ENCODE results near the gene F8A1. TPM values are rescaled to one million over a fixed set of nuclear protein-coding genes. Genes with fewer than 3 reads are reported as not detected.

The F8A1 gene
- total and polyA plus RNA-seq, 2 of the 8 experiments (the other 6 are each of a cell fraction or from before 2014, with no cell fraction given): 17.0 to 26.8 TPM

DNA sequence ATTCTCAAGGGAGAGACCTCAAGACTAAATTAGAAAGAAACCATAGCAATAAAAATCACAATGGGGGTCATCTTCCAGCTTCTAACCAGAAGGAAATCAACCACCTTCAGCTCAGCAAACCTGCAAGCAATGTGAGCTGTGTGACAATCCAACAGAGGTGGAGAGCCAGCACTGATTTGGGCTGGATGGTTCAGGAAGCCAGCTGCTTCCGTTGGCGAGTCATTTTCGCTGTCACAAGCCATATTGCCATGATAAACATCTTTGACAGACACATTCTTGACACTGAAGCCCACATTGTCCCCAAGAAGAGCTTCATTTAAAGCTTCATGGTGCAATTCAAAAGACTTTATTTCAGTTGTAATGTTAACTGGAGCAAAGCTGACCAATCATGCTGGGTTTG is 22.7 kb downstream of the F8A1 start:
- no peak overlapping the region for H2BK120ac ChIP-seq (replicated peaks; ENCODE audit: low read depth, low read length)
- TF ChIP-seq YY1 (IDR thresholded peaks at IDR 0.05; ENCODE audit: low read depth, low read length) (no peak), RAD21 (IDR thresholded peaks at IDR 0.05 in 1 of 2, conservative IDR thresholded peaks at IDR 0.05 in 1 of 2; ENCODE audit: low read depth in 2 of 2, low read length in 2 of 2) (no peak), KDM4A (IDR thresholded peaks at IDR 0.05; ENCODE audit: low read depth, low read length, severe bottlenecking) (no peak), GTF2F1 (IDR thresholded peaks at IDR 0.05; ENCODE audit: borderline replicate concordance, low read depth, low read length) (no peak), JUN (IDR thresholded peaks at IDR 0.05; ENCODE audit: low read depth, low read length) (no peak), POU5F1 (IDR thresholded peaks at IDR 0.05; ENCODE audit: low read depth, low read length) (no peak), RNF2 (IDR thresholded peaks at IDR 0.05; ENCODE audit: borderline replicate concordance, low read depth, low read length, missing control alignments, poor library complexity, severe bottlenecking) (no peak), SUZ12 (IDR thresholded peaks at IDR 0.05; ENCODE audit: low read length) (no peak), RXRA (IDR thresholded peaks at IDR 0.05; ENCODE audit: insufficient read depth, low read depth, low read length) (no peak), TEAD4 (IDR thresholded peaks at IDR 0.05; ENCODE audit: low read depth, low read length) (no peak), SIRT6 (IDR thresholded peaks at IDR 0.05; ENCODE audit: low read length) (no peak)
- TF ChIP-seq, protein P1, sequence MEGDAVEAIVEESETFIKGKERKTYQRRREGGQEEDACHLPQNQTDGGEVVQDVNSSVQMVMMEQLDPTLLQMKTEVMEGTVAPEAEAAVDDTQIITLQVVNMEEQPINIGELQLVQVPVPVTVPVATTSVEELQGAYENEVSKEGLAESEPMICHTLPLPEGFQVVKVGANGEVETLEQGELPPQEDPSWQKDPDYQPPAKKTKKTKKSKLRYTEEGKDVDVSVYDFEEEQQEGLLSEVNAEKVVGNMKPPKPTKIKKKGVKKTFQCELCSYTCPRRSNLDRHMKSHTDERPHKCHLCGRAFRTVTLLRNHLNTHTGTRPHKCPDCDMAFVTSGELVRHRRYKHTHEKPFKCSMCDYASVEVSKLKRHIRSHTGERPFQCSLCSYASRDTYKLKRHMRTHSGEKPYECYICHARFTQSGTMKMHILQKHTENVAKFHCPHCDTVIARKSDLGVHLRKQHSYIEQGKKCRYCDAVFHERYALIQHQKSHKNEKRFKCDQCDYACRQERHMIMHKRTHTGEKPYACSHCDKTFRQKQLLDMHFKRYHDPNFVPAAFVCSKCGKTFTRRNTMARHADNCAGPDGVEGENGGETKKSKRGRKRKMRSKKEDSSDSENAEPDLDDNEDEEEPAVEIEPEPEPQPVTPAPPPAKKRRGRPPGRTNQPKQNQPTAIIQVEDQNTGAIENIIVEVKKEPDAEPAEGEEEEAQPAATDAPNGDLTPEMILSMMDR (IDR thresholded peaks at IDR 0.05; ENCODE audit: control extremely low read depth in 1 of 3, insufficient read depth in 1 of 3, low read depth in 1 of 3, low read length in 3 of 3): no peak

More for the DNA sequence above, 22.7 kb downstream of the F8A1 start:
- no peak for DNase-seq (ENCODE audit: low read depth in 1 of 2, low spot score in 2 of 2)
- H3K27ac ChIP-seq (ENCODE audit: low read depth, low read length): no peak overlapping the region
- no peak overlapping the region for H4K91ac ChIP-seq (replicated peaks; ENCODE audit: insufficient read length, low read length)
- no peaks in the 10 kb centered on the region for H3K79me1 ChIP-seq (ENCODE audit: low read depth, low read length)
- H3K14ac ChIP-seq (ENCODE audit: insufficient read length): no peak overlapping the region
- ChIA-PET POLR2A (ENCODE audit: partially characterized antibody) (no interaction called here), CTCF (ENCODE audit: partially characterized antibody) (interaction anchor here (0.8 to 2.5 kb wide), 2 partner anchors 9 to 185 kb away, joined by 3 to 14 read pairs; no protein-coding TSS in a partner anchor)
- H4K8ac ChIP-seq (ENCODE audit: extremely low read depth, insufficient read depth, low read length): no peak overlapping the region
- H3K4me2 ChIP-seq (ENCODE audit: insufficient read depth in 1 of 2, low read depth in 2 of 2, low read length in 2 of 2): no peak overlapping the region
- no peak for FAIRE-seq
- H2AFZ ChIP-seq (ENCODE audit: low read length): no peak overlapping the region
- no peaks in the 10 kb centered on the region for H3K4me1 ChIP-seq (replicated peaks in 1 of 4; ENCODE audit: control insufficient read depth in 3 of 4, insufficient read depth in 4 of 4, low read length in 3 of 4)
- no peak overlapping the region for H3K9ac ChIP-seq (replicated peaks in 1 of 4; ENCODE audit: extremely low read depth in 1 of 4, low read depth in 3 of 4, low read length in 3 of 4)
- H3K4me3 ChIP-seq (ENCODE audit: extremely low read depth in 1 of 4, insufficient read depth in 2 of 4, low read depth in 3 of 4, low read length in 4 of 4): no peak overlapping the region
- H2BK15ac ChIP-seq (ENCODE audit: low read length): no peak overlapping the region
- WGBS, 2 experiments (ENCODE audit: extremely low coverage in 1 of 2, insufficient coverage in 1 of 2, insufficient read length in 1 of 2, insufficient replicate concordance in 2 of 2, low coverage in 1 of 2, low lambda C conversion rate in 2 of 2, missing lambda C conversion rate in 1 of 2): no CpG with 5 or more reads among the region's 3 CpGs
- no peaks in the 10 kb centered on the region for H3K23me2 ChIP-seq (ENCODE audit: low read depth, low read length)
- no peaks in the 10 kb centered on the region for H4K20me1 ChIP-seq (replicated peaks in 1 of 2; ENCODE audit: control insufficient read depth in 1 of 2, insufficient read depth in 2 of 2, low read length in 2 of 2)
- H3K36me3 ChIP-seq (ENCODE audit: control insufficient read depth in 2 of 4, insufficient read depth in 4 of 4, low read length in 3 of 4): no peaks in the 10 kb centered on the region
- H3K79me2 ChIP-seq (ENCODE audit: control insufficient read depth in 1 of 2, insufficient read depth in 2 of 2, low read length in 2 of 2): no peaks in the 10 kb centered on the region
- no peak overlapping the region for H2BK20ac ChIP-seq (ENCODE audit: low read length)
- H3K23ac ChIP-seq (ENCODE audit: insufficient read length): no peak overlapping the region
- no peak overlapping the region for H2AK5ac ChIP-seq (ENCODE audit: low read depth, low read length)
- H2BK12ac ChIP-seq (ENCODE audit: low read depth, low read length): no peak overlapping the region
- H2BK5ac ChIP-seq (ENCODE audit: low read depth, low read length): no peak overlapping the region
- H3K4ac ChIP-seq (replicated peaks; ENCODE audit: insufficient read length, low read depth, low read length): no peak overlapping the region
- no peak overlapping the region for H4K5ac ChIP-seq (ENCODE audit: insufficient read length, low read depth, low read length)
- no peaks in the 10 kb centered on the region for H3K27me3 ChIP-seq (replicated peaks in 1 of 4; ENCODE audit: control insufficient read depth in 3 of 4, extremely low read depth in 1 of 4, insufficient read depth in 3 of 4, low read length in 3 of 4)
- no peak overlapping the region for H3K18ac ChIP-seq (ENCODE audit: extremely low read depth, low read length)
- peaks cover 0 to 3% of the 10 kb centered on the region in 2 experiments; a peak in 1 of 4 replicates for H3K9me3 ChIP-seq (ENCODE audit: insufficient read depth in 2 of 2, low read depth in 1 of 2, low read length in 1 of 2)
- H3K56ac ChIP-seq (replicated peaks; ENCODE audit: insufficient read length, low read depth, low read length): no peak overlapping the region

Measured in H1 (cell line).